HG03469 (cell line): Measurements from ENCODE around the gene MRLN.
A peak's percentile ranks its signal among the peaks of the same experiment; 100 is the strongest.
"Not testable (repeated sequence)": the region's sequence is repeated elsewhere in the genome, so short reads cannot be mapped to it uniquely, and the experiment has no call there.

Source experiments
- ATAC-seq: cut with Tn5 transposase; IDR thresholded peaks from one replicate; pipeline ENCODE4 v1.9.1; 2021; ENCODE audit warnings: mild to moderate bottlenecking, moderate library complexity, moderate number of reproducible peaks; ENCODE audit not compliant: unreplicated experiment

Gene MRLN

GRCh38 chr10:59748834-59749233 is 4.4 kb downstream of the MRLN start:
- peak; percentile 65 for ATAC-seq

DNA sequence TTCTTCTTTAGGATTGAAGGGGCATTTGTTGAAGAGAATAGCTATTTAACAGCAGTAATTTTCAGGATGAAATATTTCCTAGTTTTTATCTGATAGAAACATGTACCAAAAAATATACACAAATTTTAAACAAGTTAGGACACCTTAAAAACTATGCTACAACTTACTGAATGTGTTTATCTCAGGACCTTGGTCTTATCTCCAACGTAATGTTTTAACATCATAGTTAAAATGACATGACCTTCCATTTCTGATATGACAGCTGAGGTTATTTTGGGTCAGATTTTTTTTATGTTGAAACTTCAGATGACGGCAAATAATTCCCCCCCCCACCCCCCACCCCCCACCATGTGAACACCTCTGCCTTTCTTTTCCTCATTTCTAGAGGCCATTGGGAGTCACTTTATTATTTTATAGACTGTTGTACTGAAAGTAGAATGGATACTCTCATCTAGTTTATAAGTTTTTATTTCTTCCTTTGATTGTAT is 8.0 kb downstream of the MRLN start:
- no peak for ATAC-seq

GRCh38 chr10:59744762-59745161 is 8.5 kb downstream of the MRLN start:
- ATAC-seq: not testable (repeated sequence)

GRCh38 chr10:59744156-59744555 is 9.1 kb downstream of the MRLN start:
- ATAC-seq: not testable (repeated sequence)

- ATAC-seq: no peak
These were observed 11.7 kb downstream of the MRLN start for GRCh38 chr10:59741583-59741982.

- ATAC-seq: no peak
These were observed 12.2 kb downstream of the MRLN start for GRCh38 chr10:59741048-59741447.

GRCh38 chr10:59736749-59737148 is 16.5 kb downstream of the MRLN start:
- no peak for ATAC-seq

- ATAC-seq: no peak
These were observed 18.0 kb downstream of the MRLN start for GRCh38 chr10:59735296-59735695.

DNA sequence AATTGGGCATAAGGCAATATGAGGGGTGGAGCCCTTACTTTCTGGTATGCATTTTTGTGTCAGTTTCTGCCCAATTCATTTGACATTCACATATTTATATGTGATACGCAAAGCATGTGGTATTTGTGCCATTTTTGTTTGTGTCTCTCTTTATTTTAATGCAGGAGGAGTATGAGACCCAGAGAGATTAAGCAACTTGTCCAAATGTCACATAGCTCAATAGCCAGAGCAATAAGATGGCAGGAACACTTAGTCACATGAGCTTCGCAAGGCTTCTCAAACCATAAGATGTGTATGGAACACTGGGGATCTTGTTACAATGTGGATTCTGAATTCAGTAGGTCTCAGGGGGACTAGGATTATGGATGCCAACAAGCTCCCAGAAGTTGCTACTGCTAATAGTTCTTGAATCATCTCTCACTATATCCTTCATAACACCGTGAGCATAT is 19.2 kb downstream of the MRLN start:
- ATAC-seq: no peak

DNA sequence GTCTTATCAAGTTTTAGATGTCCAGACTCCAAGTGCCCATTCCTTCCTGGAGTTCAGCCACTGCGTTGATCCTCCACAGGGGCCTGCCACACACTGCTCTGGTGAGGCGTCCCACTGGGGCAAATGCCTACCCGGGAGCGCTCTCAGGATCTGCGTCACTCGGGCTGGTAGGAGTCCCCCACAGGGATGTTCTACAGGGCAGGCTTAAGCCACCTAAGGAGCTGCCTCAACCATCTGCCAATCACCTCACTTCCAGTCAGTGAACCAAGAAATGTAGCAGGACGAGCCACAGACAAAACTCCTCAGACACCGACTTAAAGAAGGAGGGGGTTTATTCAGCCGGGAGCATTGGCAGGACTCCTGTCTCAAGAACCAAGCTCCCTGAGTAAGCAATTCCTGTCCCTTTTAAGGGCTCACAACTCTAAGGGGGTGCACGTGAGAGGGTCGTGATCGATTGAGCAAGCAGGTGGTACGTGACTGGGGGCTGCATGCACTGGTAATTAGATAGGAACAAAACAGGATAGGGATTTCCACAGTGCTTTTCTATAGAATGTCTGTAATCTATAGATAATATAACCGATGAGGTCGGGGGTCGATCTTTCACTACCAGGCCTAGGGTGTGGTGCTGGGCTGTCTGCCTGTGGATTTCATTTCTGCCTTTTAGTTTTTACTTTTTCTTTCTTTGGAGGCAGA is 19.8 kb downstream of the MRLN start:
- ATAC-seq: not testable (repeated sequence)

- ATAC-seq: not testable (repeated sequence)
These were observed 20.4 kb downstream of the MRLN start for GRCh38 chr10:59732849-59733248.

GRCh38 chr10:59729167-59729566 is 24.1 kb downstream of the MRLN start:
- not testable (repeated sequence) for ATAC-seq

DNA sequence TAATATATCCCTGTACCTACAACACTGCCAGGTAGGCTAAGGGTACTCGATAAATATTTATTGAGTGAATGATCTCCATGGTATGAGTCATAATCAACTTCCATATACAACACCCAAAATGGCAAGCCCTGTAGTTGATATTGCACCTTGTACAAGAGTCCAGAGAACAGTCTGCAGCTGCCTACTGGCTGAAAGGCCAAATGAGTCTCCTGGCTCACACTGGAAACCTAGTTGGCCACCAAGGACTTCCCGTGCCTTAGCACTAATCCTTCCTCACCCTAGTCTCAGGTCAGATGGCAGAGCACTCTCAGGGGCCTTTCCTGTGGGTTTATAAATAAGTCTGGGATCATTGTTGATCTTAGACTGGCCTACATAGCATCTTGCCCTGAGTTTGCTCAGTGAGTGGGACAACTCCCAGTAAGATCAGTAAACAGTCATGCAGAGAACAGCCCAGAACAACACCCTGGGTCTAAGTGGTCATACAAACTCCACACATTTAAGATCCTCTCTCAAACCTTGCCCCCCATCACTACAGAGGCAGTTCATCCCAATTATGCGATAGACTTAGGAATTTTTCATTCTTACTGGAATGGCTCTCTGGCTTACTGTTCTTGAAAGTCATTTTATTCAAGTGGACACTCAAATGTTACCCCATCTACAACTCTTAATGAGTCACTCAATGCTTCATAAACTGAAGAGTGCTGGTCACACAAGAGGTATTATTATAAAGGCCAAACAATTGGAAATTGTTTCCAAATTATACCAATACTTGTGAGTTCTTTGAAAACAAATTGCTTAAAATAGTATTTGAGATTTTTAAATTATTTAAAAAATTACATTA is 28.9 kb downstream of the MRLN start:
- no peak for ATAC-seq

- no peak for ATAC-seq
These were observed 32.9 kb downstream of the MRLN start for GRCh38 chr10:59720377-59720776.

DNA sequence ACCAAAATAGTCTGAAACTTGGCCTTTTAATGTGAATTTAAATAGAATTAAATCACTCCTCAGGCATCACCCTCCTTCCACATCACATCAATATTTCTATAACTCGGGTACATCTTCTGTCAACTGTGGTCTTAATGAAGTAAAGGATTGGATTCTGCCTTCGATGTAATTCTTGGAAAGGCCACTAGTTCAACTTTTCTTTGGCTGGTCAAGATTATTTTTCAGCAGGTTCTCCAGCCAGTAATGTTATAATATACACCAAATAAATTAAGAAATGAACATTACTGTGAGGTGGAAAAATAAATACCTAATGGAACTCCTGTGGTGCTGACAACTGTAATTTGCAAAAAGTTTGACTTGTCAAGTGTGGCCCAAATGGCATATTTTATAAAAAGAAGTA is 33.9 kb downstream of the MRLN start:
- ATAC-seq: no peak

DNA sequence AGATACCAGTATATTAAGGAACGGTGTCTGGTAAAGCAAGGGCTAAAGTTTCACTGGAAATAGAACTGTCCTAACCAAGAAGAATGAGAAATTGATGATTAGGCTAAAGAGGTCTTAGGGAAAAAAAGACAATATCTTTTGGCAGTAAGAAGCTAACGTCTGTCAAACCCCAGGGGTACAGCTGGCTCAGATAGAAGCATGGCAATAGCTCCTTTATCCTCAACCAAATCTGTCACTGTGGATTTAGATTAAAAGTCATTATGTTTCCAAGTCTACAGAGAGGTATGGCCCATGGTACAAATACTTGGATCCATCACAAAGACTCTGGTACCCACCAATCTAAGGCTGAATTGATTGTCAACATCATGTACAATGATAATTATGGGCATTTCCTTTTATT is 35.0 kb downstream of the MRLN start:
- ATAC-seq: no peak

DNA sequence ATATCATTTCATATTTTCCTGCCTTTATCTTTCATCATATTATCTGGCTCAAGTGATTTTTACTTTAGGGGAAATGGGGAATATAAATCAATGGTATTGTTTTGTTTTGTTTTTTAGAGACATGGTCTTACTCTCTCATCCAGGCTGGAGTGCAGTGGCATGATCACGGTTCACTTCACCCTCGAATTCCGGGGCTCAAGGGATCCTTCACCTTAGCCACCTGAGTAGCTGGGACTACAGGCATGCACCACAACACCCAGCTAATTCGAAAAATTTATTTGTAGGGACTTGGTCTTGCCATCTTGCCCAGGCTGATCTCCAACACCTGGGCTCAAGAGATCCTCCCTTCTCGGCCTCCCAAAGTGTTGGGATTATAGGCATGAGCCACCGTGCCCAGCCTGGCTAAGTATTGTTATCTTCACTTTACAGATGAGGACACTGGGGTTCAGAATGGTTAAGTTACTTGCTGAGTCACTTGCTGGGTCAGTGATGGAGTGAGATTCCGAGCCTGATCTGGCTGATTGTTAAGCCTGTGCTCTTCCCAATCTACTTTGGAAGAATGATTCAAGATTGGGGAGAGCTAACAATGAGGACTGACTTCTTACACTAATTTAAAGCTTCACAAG is 39.9 kb downstream of the MRLN start:
- ATAC-seq: no peak

DNA sequence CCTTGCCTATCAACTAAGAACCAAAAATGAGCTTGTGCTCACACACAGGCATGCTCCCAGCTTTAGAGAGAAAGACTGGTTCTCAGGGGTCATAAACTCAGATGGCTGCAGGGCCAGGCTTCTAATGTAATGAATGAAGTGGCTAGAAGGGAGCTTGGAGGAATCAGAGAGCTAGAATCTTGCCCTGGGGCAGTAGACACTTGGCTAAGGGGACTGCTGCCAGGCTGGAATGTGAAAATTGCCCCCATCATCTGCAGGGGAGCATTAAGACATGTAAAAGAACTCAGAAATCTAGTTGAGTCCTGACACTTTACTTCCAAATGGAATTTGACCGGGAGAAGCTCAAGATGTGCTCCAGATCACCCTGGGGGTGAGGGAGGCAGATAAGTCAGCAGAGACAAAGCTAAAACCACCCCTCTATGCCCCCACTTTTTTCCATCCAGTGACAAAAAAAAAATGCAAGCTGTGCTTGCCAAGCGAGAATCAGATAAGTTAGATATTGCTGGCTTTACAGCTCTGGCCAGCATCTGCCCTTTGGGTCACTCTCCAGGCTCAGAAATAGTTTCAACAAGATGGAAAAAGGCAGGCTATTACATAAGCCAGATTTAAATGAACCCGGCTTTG is 41.3 kb downstream of the MRLN start:
- ATAC-seq: no peak

- ATAC-seq: peak; percentile 80
These were observed 43.7 kb downstream of the MRLN start, which contains the start of gene SLC16A9 for GRCh38 chr10:59709395-59710125. TSS of gene SLC16A9 (minus strand) at chr10:59709850. CDS start at chr10:59684291, 25,559 bp downstream.

DNA sequence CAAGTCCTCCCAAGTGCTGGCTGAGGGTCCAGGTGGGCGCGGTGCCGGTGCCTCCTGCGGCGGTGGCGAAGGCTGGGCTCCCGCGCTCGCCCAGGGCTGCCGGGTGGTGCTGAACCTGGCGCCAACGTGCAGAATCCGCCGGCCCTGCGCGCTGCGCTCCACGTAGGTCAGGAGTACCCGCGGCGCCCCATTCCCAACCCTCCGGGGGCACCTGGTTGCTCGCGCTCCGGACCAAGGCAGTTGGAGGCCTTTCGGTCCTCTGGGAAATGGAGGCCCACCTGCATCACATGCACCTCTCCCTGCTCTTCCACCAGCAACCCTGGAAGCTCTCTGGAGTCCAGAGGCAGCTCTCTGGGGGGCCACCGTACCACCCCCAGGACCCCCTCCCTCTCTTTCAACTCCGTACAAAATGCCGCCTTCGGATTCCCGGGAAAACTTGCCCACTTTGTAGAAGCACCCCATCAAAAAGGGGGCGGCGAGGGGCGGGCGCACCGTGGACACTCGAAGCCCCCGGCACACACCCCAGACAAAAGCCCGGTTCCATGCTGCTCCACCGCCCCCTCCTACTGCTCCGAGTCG is 44.4 kb downstream of the MRLN start:
- ATAC-seq: no peak
